GM13977 (cell line): Measurements from ENCODE around the gene NUDT3.

Experiments used
- DNase-seq: peaks from one replicate; pipeline ENCODE4 v3.0.0; 2012; ENCODE audit warnings: low spot score
- CTCF ChIP-seq: IDR thresholded peaks from 2 replicates; pipeline ENCODE4 v1.5.1; 2012; ENCODE audit warnings: mild to moderate bottlenecking, control low read depth; ENCODE audit not compliant: insufficient read depth; ENCODE audit errors: extremely low read depth, missing control alignments
- in situ Hi-C: fragments of 300-500 bp; cut with MboI; formaldehyde crosslinking; loops from one replicate; pipeline ENCODE4 v1.12.0; 2022; ENCODE audit warnings: low sequenced_read_pairs, low pct_unique_long_range_greater_than_20kb, mixed read lengths, inconsistent platforms; ENCODE audit not compliant: unreplicated experiment

The NUDT3 gene

GRCh38 chr6:34240329-34241248 lies 151.9 kb downstream of the NUDT3 start:
- no peak for TF ChIP-seq CTCF
- in situ Hi-C loops, result loop anchor here (25.0 kb wide), 1 partner anchor 372 kb away; no protein-coding TSS in a partner anchor
- no peak for DNase-seq

GRCh38 chr6:34239893-34240292 lies 152.6 kb downstream of the NUDT3 start:
- no peak for TF ChIP-seq CTCF
- in situ Hi-C loops, result loop anchor here (25.0 kb wide), 1 partner anchor 372 kb away; no protein-coding TSS in a partner anchor
- no peak for DNase-seq

- no peak for TF ChIP-seq CTCF
- in situ Hi-C loops, result loop anchor here (25.0 kb wide), 1 partner anchor 373 kb away; no protein-coding TSS in a partner anchor
- DNase-seq, result no peak
Measured at GRCh38 chr6:34239500-34239825, 153.0 kb downstream of the NUDT3 start.

- no peak for DNase-seq
- no peak for TF ChIP-seq CTCF
- in situ Hi-C loops, result loop anchor here (25.0 kb wide), 1 partner anchor 373 kb away; no protein-coding TSS in a partner anchor
Measured at GRCh38 chr6:34238585-34239499, 153.6 kb downstream of the NUDT3 start.

- in situ Hi-C loops, result loop anchor here (25.0 kb wide), 1 partner anchor 374 kb away; no protein-coding TSS in a partner anchor
- peak; percentile 76 for DNase-seq
- peak; percentile 36 for TF ChIP-seq CTCF
Measured at GRCh38 chr6:34237722-34238584, 154.5 kb downstream of the NUDT3 start.
